ENCODE results near the gene TMEM225B. TPM values are rescaled to one million over a fixed set of nuclear protein-coding genes. Genes with fewer than 3 reads are reported as not detected.

The TMEM225B gene
- total and polyA plus RNA-seq, 4 donors = 0.31 to 1.4 (median 0.75) TPM

- Histone ChIP-seq H3K4me3 (no peak overlapping the region), H3K4me1 (ENCODE audit: control insufficient read depth in 5 of 5, insufficient read depth in 5 of 5, low read length in 5 of 5) (peaks cover 0 to 3% (median 0%) of the 10 kb centered on the region in 5 donors), H3K9me3 (ENCODE audit: control insufficient read depth in 4 of 4, insufficient read depth in 3 of 4, low read length in 3 of 4) (no peaks in the 10 kb centered on the region), H3K9ac (ENCODE audit: insufficient read depth in 1 of 2, low read length in 2 of 2) (no peak overlapping the region), H3K27me3 (ENCODE audit: control insufficient read depth in 3 of 3, insufficient read depth in 3 of 3, low read length in 2 of 3) (no peaks in the 10 kb centered on the region), H3K27ac (ENCODE audit: low read depth in 1 of 2, low read length in 1 of 2) (no peak overlapping the region), H3K36me3 (ENCODE audit: control insufficient read depth in 4 of 4, insufficient read depth in 4 of 4, low read length in 4 of 4) (peaks cover 49 to 76% (median 55%) of the 10 kb centered on the region in 4 donors)
- WGBS, 2 donors = 70 to 88% methylated on average over 5 of the region's 5 CpGs
- DNase-seq = no peak
- no peak for TF ChIP-seq CTCF (IDR thresholded peaks at IDR 0.05; ENCODE audit: control extremely low read depth, extremely low read depth)
- no peak for ATAC-seq (ENCODE audit: insufficient read depth, low FRiP score)
Observed at GRCh38 chr7:99625321-99625720, 27.3 kb downstream of the TMEM225B start.

- no peak for ATAC-seq (ENCODE audit: insufficient read depth, low FRiP score)
- H3K27ac ChIP-seq (ENCODE audit: low read depth in 1 of 2, low read length in 1 of 2) = no peak overlapping the region
- no peak for TF ChIP-seq CTCF (IDR thresholded peaks at IDR 0.05; ENCODE audit: control extremely low read depth, extremely low read depth)
- H3K9ac ChIP-seq (ENCODE audit: insufficient read depth in 1 of 2, low read length in 2 of 2) = no peak overlapping the region
- DNase-seq = no peak
- 93 to 94% methylated on average over 4 of the region's 4 CpGs for WGBS, 2 donors
- peaks cover 48 to 74% (median 56%) of the 10 kb centered on the region in 4 donors for H3K36me3 ChIP-seq (ENCODE audit: control insufficient read depth in 4 of 4, insufficient read depth in 4 of 4, low read length in 4 of 4)
- H3K9me3 ChIP-seq (ENCODE audit: control insufficient read depth in 4 of 4, insufficient read depth in 3 of 4, low read length in 3 of 4) = no peaks in the 10 kb centered on the region
- no peaks in the 10 kb centered on the region for H3K27me3 ChIP-seq (ENCODE audit: control insufficient read depth in 3 of 3, insufficient read depth in 3 of 3, low read length in 2 of 3)
- H3K4me1 ChIP-seq (ENCODE audit: control insufficient read depth in 5 of 5, insufficient read depth in 5 of 5, low read length in 5 of 5) = peaks cover 0 to 3% (median 0%) of the 10 kb centered on the region in 5 donors
- no peak overlapping the region for H3K4me3 ChIP-seq
Observed at GRCh38 chr7:99625961-99626360, 27.9 kb downstream of the TMEM225B start.

GRCh38 chr7:99626661-99627060 lies 28.6 kb downstream of the TMEM225B start:
- H3K27me3 ChIP-seq (ENCODE audit: control insufficient read depth in 3 of 3, insufficient read depth in 3 of 3, low read length in 2 of 3) = no peaks in the 10 kb centered on the region
- WGBS, 2 donors = 89 to 90% methylated on average over 1 of the region's 1 CpG
- H3K36me3 ChIP-seq (ENCODE audit: control insufficient read depth in 4 of 4, insufficient read depth in 4 of 4, low read length in 4 of 4) = peaks cover 42 to 70% (median 54%) of the 10 kb centered on the region in 4 donors
- H3K4me3 ChIP-seq = no peak overlapping the region
- H3K27ac ChIP-seq (ENCODE audit: low read depth in 1 of 2, low read length in 1 of 2) = no peak overlapping the region
- no peaks in the 10 kb centered on the region for H3K9me3 ChIP-seq (ENCODE audit: control insufficient read depth in 4 of 4, insufficient read depth in 3 of 4, low read length in 3 of 4)
- TF ChIP-seq CTCF (IDR thresholded peaks at IDR 0.05; ENCODE audit: control extremely low read depth, extremely low read depth) = no peak
- ATAC-seq (ENCODE audit: insufficient read depth, low FRiP score) (no peak), DNase-seq (no peak)
- H3K9ac ChIP-seq (ENCODE audit: insufficient read depth in 1 of 2, low read length in 2 of 2) = no peak overlapping the region
- H3K4me1 ChIP-seq (ENCODE audit: control insufficient read depth in 5 of 5, insufficient read depth in 5 of 5, low read length in 5 of 5) = peaks cover 0 to 3% (median 0%) of the 10 kb centered on the region in 5 donors

DNA sequence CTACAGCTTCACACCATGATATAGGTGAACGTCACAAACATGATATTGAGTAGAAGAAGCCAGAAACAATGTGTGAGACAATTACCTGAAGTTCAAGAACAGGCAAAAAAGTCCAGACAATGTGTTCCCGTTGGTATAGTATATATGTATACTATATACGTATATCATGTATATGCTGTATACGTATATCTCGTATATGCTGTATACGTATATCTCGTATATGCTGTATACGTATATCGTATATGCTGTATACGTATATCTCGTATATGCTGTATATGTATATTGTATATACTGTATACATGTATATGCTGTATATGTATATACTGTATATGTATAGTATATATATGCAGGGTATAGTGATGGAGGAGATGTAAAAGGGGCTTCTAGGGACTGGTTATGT lies 29.4 kb downstream of the TMEM225B start:
- TF ChIP-seq CTCF (IDR thresholded peaks at IDR 0.05; ENCODE audit: control extremely low read depth, extremely low read depth) = no peak

More for the DNA sequence above, 29.4 kb downstream of the TMEM225B start:
- H3K36me3 ChIP-seq (ENCODE audit: control insufficient read depth in 4 of 4, insufficient read depth in 4 of 4, low read length in 4 of 4) = peaks cover 41 to 65% (median 49%) of the 10 kb centered on the region in 4 donors
- no peak overlapping the region for H3K27ac ChIP-seq (ENCODE audit: low read depth in 1 of 2, low read length in 1 of 2)
- ATAC-seq (ENCODE audit: insufficient read depth, low FRiP score) (no peak), DNase-seq (no peak)
- H3K4me3 ChIP-seq = no peak overlapping the region
- H3K9ac ChIP-seq (ENCODE audit: insufficient read depth in 1 of 2, low read length in 2 of 2) = no peak overlapping the region
- WGBS, 2 donors = 96 to 98% methylated on average over 11 of the region's 11 CpGs
- no peaks in the 10 kb centered on the region for H3K27me3 ChIP-seq (ENCODE audit: control insufficient read depth in 3 of 3, insufficient read depth in 3 of 3, low read length in 2 of 3)
- no peaks in the 10 kb centered on the region for H3K9me3 ChIP-seq (ENCODE audit: control insufficient read depth in 4 of 4, insufficient read depth in 3 of 4, low read length in 3 of 4)
- peaks cover 0 to 3% (median 0%) of the 10 kb centered on the region in 5 donors for H3K4me1 ChIP-seq (ENCODE audit: control insufficient read depth in 5 of 5, insufficient read depth in 5 of 5, low read length in 5 of 5)

Data from lung (tissue), 12 donors.